ENCODE measurements around the gene ASB2.

ASB2 gene

DNA sequence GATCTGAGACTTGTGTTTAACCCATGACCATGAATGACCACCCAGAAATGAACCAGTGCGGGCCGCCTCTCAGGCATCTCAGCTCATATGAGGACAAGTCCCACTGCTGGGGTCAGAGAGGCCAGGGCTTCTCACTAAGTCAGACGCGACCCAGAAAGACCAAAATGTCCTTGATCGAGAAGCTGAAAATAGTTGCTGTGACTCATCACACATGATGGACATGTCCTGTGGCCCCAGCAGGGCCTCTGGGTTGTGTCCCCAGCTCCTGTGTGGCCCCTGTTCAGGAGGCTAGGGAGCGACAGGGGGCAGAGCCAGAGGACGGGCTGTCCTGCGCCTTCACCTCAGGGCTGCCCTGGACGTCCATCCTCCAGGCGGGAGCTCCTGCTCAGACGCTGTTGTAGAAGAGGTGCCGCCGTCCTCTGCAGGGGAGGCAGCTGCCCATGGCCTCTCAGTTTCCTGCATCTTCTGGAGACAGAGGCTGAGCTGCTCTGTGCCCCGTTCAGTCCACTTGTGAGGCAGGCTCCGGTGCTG lies 78.2 kb downstream of the ASB2 start:
- DNase-seq, result no peak

DNA sequence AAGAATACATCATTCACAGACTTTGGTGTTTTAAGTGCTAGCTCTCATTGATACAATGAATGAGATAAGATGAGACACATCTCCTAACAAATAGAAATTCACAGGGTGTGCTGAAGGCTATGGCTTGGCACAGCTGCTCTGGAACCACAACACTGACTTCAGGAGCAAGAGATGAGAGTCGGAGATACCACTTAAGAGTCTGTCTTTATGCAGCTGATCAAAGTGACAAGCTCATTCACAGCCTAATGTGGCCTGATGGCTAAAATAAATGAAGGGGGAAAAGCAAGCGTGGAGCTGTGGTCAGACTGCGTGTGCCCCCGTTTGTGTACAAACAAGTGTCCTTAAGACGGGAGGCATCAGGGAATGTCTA lies 78.9 kb downstream of the ASB2 start:
- no peak for DNase-seq

DNA sequence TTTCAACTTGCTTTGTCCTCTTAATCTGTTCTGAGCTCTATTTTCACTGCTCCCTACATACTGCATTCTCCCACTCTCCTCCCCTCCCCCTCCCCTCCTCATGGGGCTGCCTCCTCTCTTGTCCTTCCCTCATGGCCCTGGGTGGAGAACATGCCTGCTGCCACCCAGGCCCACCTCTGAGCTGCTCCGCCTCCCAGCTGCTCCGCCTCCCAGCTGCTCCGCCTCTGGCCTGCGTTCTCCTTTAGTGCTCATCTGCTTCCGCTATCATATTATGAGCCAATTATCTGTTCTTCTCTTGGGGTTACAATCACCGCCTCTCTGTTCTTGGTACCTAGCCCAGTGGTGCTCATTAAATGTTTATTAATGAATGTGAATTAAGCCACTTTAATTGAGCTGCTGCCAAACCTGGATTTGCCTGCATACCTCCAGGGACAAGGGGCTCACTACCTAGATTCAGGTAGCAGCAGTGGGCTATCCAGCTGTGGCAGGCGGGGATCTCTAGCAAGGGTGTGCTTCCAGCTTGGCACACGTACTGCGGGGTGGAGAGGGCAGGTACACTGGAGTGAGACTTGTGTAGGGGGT lies 81.3 kb downstream of the ASB2 start:
- no peak for DNase-seq

- no peak for DNase-seq
Measured at GRCh38 chr14:93893661-93894261, 82.6 kb downstream of the ASB2 start.

DNA sequence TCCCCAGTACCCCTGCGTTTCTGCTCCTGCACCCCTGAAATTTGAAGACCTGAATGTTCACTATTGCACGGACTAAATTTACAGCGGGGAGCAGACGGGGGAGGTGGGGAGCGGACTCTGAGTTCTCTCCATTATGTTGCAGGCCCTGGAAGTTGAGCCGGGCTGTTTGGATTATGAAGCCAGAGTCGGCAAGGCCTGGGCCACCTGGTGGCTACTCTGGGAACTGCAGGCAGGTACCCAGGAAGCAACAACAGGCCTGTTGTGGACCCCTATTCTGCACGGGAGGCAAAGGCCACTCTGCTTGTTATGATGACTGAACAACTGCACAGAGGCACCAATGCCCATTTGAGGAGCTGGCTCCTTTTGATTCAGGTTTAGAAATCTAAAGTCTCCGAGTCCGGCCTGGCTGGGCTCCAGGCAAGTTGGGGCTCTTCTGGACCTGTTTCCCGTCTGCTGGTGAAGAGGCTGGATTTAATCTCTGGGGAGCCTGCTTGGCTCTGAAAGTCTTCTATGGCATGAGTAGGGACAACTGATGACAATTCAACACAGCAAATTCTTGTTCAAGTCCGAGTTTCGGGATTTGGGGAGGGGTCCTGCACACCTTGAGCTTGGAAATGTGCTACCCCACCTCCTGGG lies 83.3 kb downstream of the ASB2 start:
- peak; percentile 5 for DNase-seq

- no peak for DNase-seq
Measured at GRCh38 chr14:93892505-93892839, 83.9 kb downstream of the ASB2 start.

- no peak for DNase-seq
Measured at GRCh38 chr14:93891756-93892504, 84.4 kb downstream of the ASB2 start.

GRCh38 chr14:93889739-93890483 lies 86.5 kb downstream of the ASB2 start:
- no peak for DNase-seq

- no peak for DNase-seq
Measured at GRCh38 chr14:93888995-93889394, 87.4 kb downstream of the ASB2 start.

DNA sequence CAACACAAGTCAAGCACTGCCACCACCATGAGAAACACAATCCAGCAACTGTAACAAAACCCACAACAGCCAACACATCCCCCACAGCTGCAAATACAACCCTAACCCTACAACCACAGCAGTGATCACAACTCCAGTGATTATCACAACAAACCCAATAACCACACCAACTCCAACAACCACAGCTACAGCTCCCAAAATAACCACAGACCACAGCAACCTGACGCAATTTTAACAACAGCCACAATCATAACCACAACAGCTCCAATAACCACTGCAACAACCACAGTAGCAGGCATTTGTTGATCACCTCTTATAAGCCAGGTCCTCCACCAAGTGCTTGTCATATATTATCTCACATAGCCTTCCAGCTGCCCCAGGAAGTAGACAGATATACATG lies 91.4 kb downstream of the ASB2 start:
- DNase-seq, result no peak

Data from NCI-H1048 (cell line).